Panc1 (cell line): ENCODE data around the gene SYNGR4. TPM values are rescaled to one million over a fixed set of nuclear protein-coding genes. Genes with fewer than 3 reads are reported as not detected.

Source experiments
- ATAC-seq: fragments of 200-7000 bp; cut with Tn5 transposase; 2 replicates; pipeline ENCODE4 v1.9.1; 2020; ENCODE audit warnings: mild to moderate bottlenecking, moderate library complexity
- BruUV-seq: library from RNA; stranded (reverse); fragments of 400-500 nt; replicated peaks from 2 replicates; lab custom pipeline; 2021; lab: Mats Ljungman, UMichigan
- CTCF ChIA-PET: fragments of 300-600 bp; sonication (Branson Sonifier 250); formaldehyde crosslinking; loops from one replicate; lab custom pipeline; 2022; ENCODE audit warnings: antibody characterized with exemption; lab: Charles Lee
- POLR2A ChIA-PET: fragments of 300-600 bp; sonication (Branson Sonifier 250); formaldehyde crosslinking; loops from one replicate; lab custom pipeline; 2022; ENCODE audit warnings: antibody characterized with exemption; lab: Charles Lee
- DNase-seq: peaks from one replicate; pipeline ENCODE4 v3.0.0-alpha.2; 2010; ENCODE audit warnings: low read depth, low spot score
- H3K27ac ChIP-seq: 2 replicates; pipeline ENCODE4 v1.5.1; 2011; ENCODE audit warnings: mild to moderate bottlenecking, low read length, inconsistent platforms
- H3K27me3 ChIP-seq: fragments of 200-500 bp; sonication (Bioruptor generic); 2 replicates; pipeline ENCODE4 v1.6.0; 2014; ENCODE audit warnings: low read length, inconsistent platforms; ENCODE audit not compliant: control insufficient read depth, insufficient read depth
- H3K36me3 ChIP-seq: fragments of 200-500 bp; sonication (Bioruptor generic); 2 replicates; pipeline ENCODE4 v1.5.1; 2014; ENCODE audit warnings: inconsistent platforms, mild to moderate bottlenecking, low read length, moderate library complexity; ENCODE audit not compliant: control insufficient read depth, insufficient read depth
- H3K4me1 ChIP-seq: 2 replicates; pipeline ENCODE4 v1.5.1; 2011; ENCODE audit warnings: inconsistent platforms, mild to moderate bottlenecking, low read length, moderate library complexity; ENCODE audit not compliant: control insufficient read depth, insufficient read depth
- H3K4me3 ChIP-seq, 2 experiments: 2 replicates each; pipeline ENCODE4 v1.5.1; 2011 to 2012; ENCODE audit warnings: low read depth in 2 of 2, low read length in 2 of 2, mild to moderate bottlenecking in 2 of 2, inconsistent platforms in 1 of 2, moderate library complexity in 1 of 2
- H3K9me3 ChIP-seq: fragments of 200-500 bp; sonication (Bioruptor generic); 2 replicates; pipeline ENCODE4 v1.5.1; 2014; ENCODE audit warnings: low read depth, mild to moderate bottlenecking, inconsistent platforms, low read length, moderate library complexity; ENCODE audit not compliant: control insufficient read depth, insufficient read depth
- CTCF ChIP-seq: fragments of 450-650 bp; IDR thresholded peaks from 2 replicates; pipeline ENCODE4 v1.5.1; 2017; ENCODE audit warnings: mild to moderate bottlenecking
- POLR2AphosphoS5 ChIP-seq: IDR thresholded peaks from 2 replicates; pipeline ENCODE4 v1.6.1; 2012; ENCODE audit warnings: mild to moderate bottlenecking, low read depth, low read length, moderate library complexity
- SIN3A ChIP-seq: IDR thresholded peaks from 2 replicates; pipeline ENCODE4 v1.6.1; 2012; ENCODE audit warnings: low read depth, mild to moderate bottlenecking, low read length, moderate library complexity, borderline replicate concordance; ENCODE audit not compliant: insufficient read depth
- TCF7L2 ChIP-seq: IDR thresholded peaks from 2 replicates; pipeline ENCODE4 v1.6.1; 2011; ENCODE audit warnings: mild to moderate bottlenecking, low read depth, low read length, inconsistent platforms
- in situ Hi-C: cut with HindIII; loops from 2 replicates; pipeline ENCODE4 v1.10.0; 2016; ENCODE audit warnings: low sequenced_read_pairs, low pct_unique_long_range_greater_than_20kb
- intact Hi-C: fragments of 100-400 bp; cut with micrococcal nuclease; formaldehyde crosslinking; loops from one replicate; pipeline ENCODE4 v1.10.0; 2022; ENCODE audit not compliant: unreplicated experiment
- total RNA-seq: library from RNA; stranded (reverse); gene quantifications from one replicate; pipeline ENCODE4 v1.2.1, GENCODE V29; 2021; ENCODE audit not compliant: unreplicated experiment
- TF ChIP-seq, protein P1 (sequence below), 2 experiments: IDR thresholded peaks; 2 replicates each; pipeline ENCODE4 v1.6.1; 2011 to 2012; ENCODE audit warnings: low read depth in 2 of 2, control low read depth in 1 of 2, low read length in 1 of 2, mild to moderate bottlenecking in 1 of 2, moderate library complexity in 1 of 2; ENCODE audit not compliant: insufficient read depth in 1 of 2

The SYNGR4 gene
- total RNA-seq, 1 experiment from 2014 or later: 0.39 TPM

DNA sequence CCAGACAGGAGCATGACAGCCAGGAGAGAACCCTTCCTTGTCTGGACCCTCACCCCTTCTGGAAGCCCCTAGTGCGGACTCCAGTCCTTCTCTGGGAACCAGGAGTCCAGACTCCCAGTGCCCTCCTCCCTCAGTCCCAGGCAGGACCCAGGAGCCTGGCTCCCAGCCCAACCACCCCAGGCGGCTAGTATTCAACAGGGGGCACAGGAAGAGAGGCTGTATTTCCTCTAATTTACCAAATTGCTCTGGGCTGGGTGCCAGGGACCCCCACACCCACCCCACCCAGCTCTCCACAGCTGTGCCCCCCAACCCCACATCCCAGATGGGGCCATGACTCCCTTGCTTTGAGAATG, 32.6 kb downstream of the SYNGR4 start:
- Histone ChIP-seq H3K27me3 (no peaks in the 10 kb centered on the region), H3K4me3 (peak overlapping the region in 1 of 2 experiments; percentile 67; a peak in 1 of 4 replicates), H3K4me1 (peaks cover 33% of the 10 kb centered on the region), H3K27ac (peak overlapping the region; percentile 88; the same call in 1 of the 2 replicates), H3K9me3 (no peaks in the 10 kb centered on the region), H3K36me3 (no peaks in the 10 kb centered on the region; the same call in 1 of the 2 replicates)
- ChIA-PET CTCF (no interaction called here), POLR2A (no interaction called here)
- intact Hi-C loops: no loop called here
- DNase-seq (no peak), ATAC-seq (no peak)
- BruUV-seq: no TSS peak
- TF ChIP-seq TCF7L2 (no peak), CTCF (no peak), POLR2AphosphoS5 (no peak), SIN3A (no peak)
- TF ChIP-seq, protein P1, sequence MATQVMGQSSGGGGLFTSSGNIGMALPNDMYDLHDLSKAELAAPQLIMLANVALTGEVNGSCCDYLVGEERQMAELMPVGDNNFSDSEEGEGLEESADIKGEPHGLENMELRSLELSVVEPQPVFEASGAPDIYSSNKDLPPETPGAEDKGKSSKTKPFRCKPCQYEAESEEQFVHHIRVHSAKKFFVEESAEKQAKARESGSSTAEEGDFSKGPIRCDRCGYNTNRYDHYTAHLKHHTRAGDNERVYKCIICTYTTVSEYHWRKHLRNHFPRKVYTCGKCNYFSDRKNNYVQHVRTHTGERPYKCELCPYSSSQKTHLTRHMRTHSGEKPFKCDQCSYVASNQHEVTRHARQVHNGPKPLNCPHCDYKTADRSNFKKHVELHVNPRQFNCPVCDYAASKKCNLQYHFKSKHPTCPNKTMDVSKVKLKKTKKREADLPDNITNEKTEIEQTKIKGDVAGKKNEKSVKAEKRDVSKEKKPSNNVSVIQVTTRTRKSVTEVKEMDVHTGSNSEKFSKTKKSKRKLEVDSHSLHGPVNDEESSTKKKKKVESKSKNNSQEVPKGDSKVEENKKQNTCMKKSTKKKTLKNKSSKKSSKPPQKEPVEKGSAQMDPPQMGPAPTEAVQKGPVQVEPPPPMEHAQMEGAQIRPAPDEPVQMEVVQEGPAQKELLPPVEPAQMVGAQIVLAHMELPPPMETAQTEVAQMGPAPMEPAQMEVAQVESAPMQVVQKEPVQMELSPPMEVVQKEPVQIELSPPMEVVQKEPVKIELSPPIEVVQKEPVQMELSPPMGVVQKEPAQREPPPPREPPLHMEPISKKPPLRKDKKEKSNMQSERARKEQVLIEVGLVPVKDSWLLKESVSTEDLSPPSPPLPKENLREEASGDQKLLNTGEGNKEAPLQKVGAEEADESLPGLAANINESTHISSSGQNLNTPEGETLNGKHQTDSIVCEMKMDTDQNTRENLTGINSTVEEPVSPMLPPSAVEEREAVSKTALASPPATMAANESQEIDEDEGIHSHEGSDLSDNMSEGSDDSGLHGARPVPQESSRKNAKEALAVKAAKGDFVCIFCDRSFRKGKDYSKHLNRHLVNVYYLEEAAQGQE (IDR thresholded peaks at IDR 0.05; ENCODE audit: insufficient read depth in 1 of 2, low read depth in 2 of 2, low read length in 1 of 2): no peak
- in situ Hi-C loops: no loop called here

DNA sequence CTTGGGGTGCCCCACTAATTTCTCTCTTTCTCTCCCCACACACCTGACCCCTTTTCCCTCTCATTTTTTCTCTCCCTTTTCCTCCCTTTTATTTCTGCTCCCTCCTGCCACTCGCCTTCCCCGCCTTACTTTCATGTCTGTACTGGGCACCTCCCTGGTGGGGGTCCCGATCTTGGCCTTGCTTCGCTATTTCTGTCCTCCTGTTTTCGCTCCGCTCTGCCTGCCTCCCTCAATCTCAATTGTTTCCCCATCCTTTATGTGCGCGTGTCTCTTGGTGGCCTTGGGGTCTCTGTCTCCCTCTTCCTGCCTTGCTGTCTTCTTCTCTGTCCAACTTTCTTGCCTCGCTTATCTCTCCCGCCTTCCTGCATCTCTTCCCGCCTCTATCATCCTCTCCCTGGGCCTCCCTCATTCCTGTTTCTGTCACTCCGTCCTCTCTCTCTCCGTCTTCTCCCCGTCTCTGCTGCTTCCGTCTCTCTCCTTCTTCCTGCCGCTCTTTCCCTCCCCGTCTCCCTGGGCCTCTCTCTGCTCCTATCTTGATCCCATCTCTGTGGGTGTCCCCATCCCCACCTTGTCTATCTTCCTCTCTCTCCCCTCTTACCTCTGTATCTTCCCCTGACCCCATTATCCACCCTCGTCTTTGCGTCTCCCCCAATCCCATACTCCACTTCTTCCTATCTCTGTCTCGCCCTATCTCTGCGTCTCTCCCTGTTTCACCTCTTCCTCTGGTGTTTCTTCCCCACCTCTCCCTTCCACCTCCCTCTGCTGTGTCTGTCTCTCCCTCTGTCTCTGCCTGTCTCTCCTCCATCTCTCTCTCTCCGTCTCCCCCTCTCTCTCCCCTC, 33.3 kb downstream of the SYNGR4 start:
- in situ Hi-C loops: no loop called here
- Histone ChIP-seq H3K27ac (peak overlapping the region; percentile 88), H3K4me3 (peak overlapping the region; percentile 41 to 62), H3K4me1 (peaks cover 32% of the 10 kb centered on the region), H3K36me3 (no peaks in the 10 kb centered on the region; the same call in 1 of the 2 replicates), H3K27me3 (no peaks in the 10 kb centered on the region), H3K9me3 (no peaks in the 10 kb centered on the region)
- no peak for DNase-seq
- TF ChIP-seq CTCF: no peak
- TF ChIP-seq POLR2AphosphoS5: no peak
- no peak for TF ChIP-seq SIN3A
- TF ChIP-seq, protein P1 (IDR thresholded peaks at IDR 0.05; ENCODE audit: insufficient read depth in 1 of 2, low read depth in 2 of 2, low read length in 1 of 2): no peak
- TF ChIP-seq TCF7L2: no peak
- BruUV-seq: TSS peak; percentile 96
- no peak for ATAC-seq
- POLR2A ChIA-PET: no interaction called here
- intact Hi-C loops: no loop called here
- CTCF ChIA-PET: no interaction called here
